DMS53 treated with DMSO at 0.1 percent for 48 hours (cell line): Measurements from ENCODE around the gene FILIP1.
"Not testable (repeated sequence)": the region's sequence is repeated elsewhere in the genome, so short reads cannot be mapped to it uniquely, and the experiment has no call there.

ENCODE experiments used
- DNase-seq: peaks from one replicate; lab custom pipeline; 2025; ENCODE audit not compliant: unreplicated experiment; lab: John Stamatoyannopoulos, UW

The FILIP1 gene

GRCh38 chr6:75423386-75423785 lies 70.2 kb downstream of the FILIP1 start:
- DNase-seq: no peak

GRCh38 chr6:75422024-75422639 lies 71.5 kb downstream of the FILIP1 start:
- DNase-seq: no peak

GRCh38 chr6:75421316-75422023 lies 72.1 kb downstream of the FILIP1 start:
- DNase-seq: no peak

GRCh38 chr6:75419980-75420379 lies 73.6 kb downstream of the FILIP1 start:
- no peak for DNase-seq

GRCh38 chr6:75419416-75419815 lies 74.2 kb downstream of the FILIP1 start:
- no peak for DNase-seq

GRCh38 chr6:75418233-75418632 lies 75.4 kb downstream of the FILIP1 start:
- DNase-seq: peak; percentile 97

- DNase-seq: no peak
These were observed 77.2 kb downstream of the FILIP1 start for GRCh38 chr6:75416443-75416842.

- no peak for DNase-seq
These were observed 77.8 kb downstream of the FILIP1 start for GRCh38 chr6:75415804-75416203.

- DNase-seq: no peak
These were observed 79.1 kb downstream of the FILIP1 start for GRCh38 chr6:75414445-75415021.

- DNase-seq: no peak
These were observed 80.5 kb downstream of the FILIP1 start for GRCh38 chr6:75412969-75413662.

- DNase-seq: not testable (repeated sequence)
These were observed 83.0 kb downstream of the FILIP1 start for GRCh38 chr6:75410564-75410963.

- DNase-seq: no peak
These were observed 83.7 kb downstream of the FILIP1 start for GRCh38 chr6:75409928-75410327.

- DNase-seq: no peak
These were observed 84.3 kb downstream of the FILIP1 start for GRCh38 chr6:75409286-75409685.

GRCh38 chr6:75403563-75404080 lies 90.0 kb downstream of the FILIP1 start:
- DNase-seq: no peak

- peak; percentile 83 for DNase-seq
These were observed 91.3 kb downstream of the FILIP1 start for GRCh38 chr6:75402296-75402695.

GRCh38 chr6:75397656-75398465 lies 95.7 kb downstream of the FILIP1 start:
- DNase-seq: peak; percentile 41

GRCh38 chr6:75397171-75397570 lies 96.4 kb downstream of the FILIP1 start:
- no peak for DNase-seq

- no peak for DNase-seq
These were observed 97.4 kb downstream of the FILIP1 start for GRCh38 chr6:75396005-75396800.

- no peak for DNase-seq
These were observed 99.8 kb downstream of the FILIP1 start for GRCh38 chr6:75393806-75394205.

- DNase-seq: no peak
These were observed 102.3 kb downstream of the FILIP1 start for GRCh38 chr6:75391276-75391675.
